HUES48 (cell line): ENCODE results near the gene SLC6A18.

Source experiments
- H3K27ac ChIP-seq: one replicate; pipeline ENCODE4 v1.7.0; 2013; ENCODE audit warnings: low read depth, low read length, inconsistent platforms
- H3K27me3 ChIP-seq: 2 replicates; pipeline ENCODE4 v1.6.1; 2013; ENCODE audit warnings: mild to moderate bottlenecking, low read length; ENCODE audit not compliant: control insufficient read depth, insufficient read depth
- H3K36me3 ChIP-seq: 2 replicates; pipeline ENCODE4 v1.6.1; 2013; ENCODE audit warnings: low read length; ENCODE audit not compliant: control insufficient read depth, insufficient read depth
- H3K4me1 ChIP-seq: 2 replicates; pipeline ENCODE4 v1.6.1; 2013; ENCODE audit warnings: mild to moderate bottlenecking, low read length; ENCODE audit not compliant: control insufficient read depth, insufficient read depth
- H3K4me3 ChIP-seq: 2 replicates; pipeline ENCODE4 v1.5.1; 2013; ENCODE audit warnings: mild to moderate bottlenecking, low read depth, low read length
- H3K9ac ChIP-seq: 2 replicates; pipeline ENCODE4 v1.6.1; 2013; ENCODE audit warnings: mild to moderate bottlenecking, low read depth, low read length, moderate library complexity
- H3K9me3 ChIP-seq: 2 replicates; pipeline ENCODE4 v1.6.1; 2013; ENCODE audit warnings: low read length; ENCODE audit not compliant: control insufficient read depth, insufficient read depth

Gene SLC6A18

GRCh38 chr5:1241509-1242080, 16.4 kb downstream of the SLC6A18 start:
- no peaks in the 10 kb centered on the region for H3K36me3 ChIP-seq
- H3K27me3 ChIP-seq, result no peaks in the 10 kb centered on the region
- no peak overlapping the region for H3K4me3 ChIP-seq
- no peak overlapping the region for H3K9ac ChIP-seq
- H3K27ac ChIP-seq, result no peak overlapping the region
- H3K9me3 ChIP-seq, result no peaks in the 10 kb centered on the region
- H3K4me1 ChIP-seq, result no peaks in the 10 kb centered on the region; the same call in 1 of the 2 replicates

GRCh38 chr5:1242733-1243486, 17.7 kb downstream of the SLC6A18 start:
- no peak overlapping the region for H3K9ac ChIP-seq
- no peak overlapping the region for H3K4me3 ChIP-seq
- no peak overlapping the region for H3K27ac ChIP-seq
- no peaks in the 10 kb centered on the region; the same call in 1 of the 2 replicates for H3K4me1 ChIP-seq
- no peaks in the 10 kb centered on the region for H3K27me3 ChIP-seq
- H3K36me3 ChIP-seq, result no peaks in the 10 kb centered on the region
- H3K9me3 ChIP-seq, result no peaks in the 10 kb centered on the region

GRCh38 chr5:1243487-1244130, 18.4 kb downstream of the SLC6A18 start:
- H3K27ac ChIP-seq, result no peak overlapping the region
- H3K9ac ChIP-seq, result no peak overlapping the region
- no peaks in the 10 kb centered on the region for H3K36me3 ChIP-seq
- H3K4me3 ChIP-seq, result no peak overlapping the region
- no peaks in the 10 kb centered on the region; the same call in 1 of the 2 replicates for H3K4me1 ChIP-seq
- no peaks in the 10 kb centered on the region for H3K27me3 ChIP-seq
- H3K9me3 ChIP-seq, result no peaks in the 10 kb centered on the region

GRCh38 chr5:1244255-1244654, 19.1 kb downstream of the SLC6A18 start:
- H3K4me3 ChIP-seq, result no peak overlapping the region
- H3K9ac ChIP-seq, result no peak overlapping the region
- H3K27ac ChIP-seq, result no peak overlapping the region
- no peaks in the 10 kb centered on the region for H3K9me3 ChIP-seq
- no peaks in the 10 kb centered on the region for H3K36me3 ChIP-seq
- H3K4me1 ChIP-seq, result no peaks in the 10 kb centered on the region; the same call in 1 of the 2 replicates
- no peaks in the 10 kb centered on the region for H3K27me3 ChIP-seq

- H3K27ac ChIP-seq, result no peak overlapping the region
- no peaks in the 10 kb centered on the region; the same call in 1 of the 2 replicates for H3K4me1 ChIP-seq
- H3K4me3 ChIP-seq, result no peak overlapping the region
- no peaks in the 10 kb centered on the region for H3K27me3 ChIP-seq
- no peak overlapping the region for H3K9ac ChIP-seq
- no peaks in the 10 kb centered on the region for H3K9me3 ChIP-seq
- no peaks in the 10 kb centered on the region for H3K36me3 ChIP-seq
These were observed 19.8 kb downstream of the SLC6A18 start for GRCh38 chr5:1244976-1245375.

GRCh38 chr5:1245905-1246576, 20.9 kb downstream of the SLC6A18 start:
- H3K4me3 ChIP-seq, result no peak overlapping the region
- no peaks in the 10 kb centered on the region for H3K36me3 ChIP-seq
- H3K27me3 ChIP-seq, result no peaks in the 10 kb centered on the region
- no peaks in the 10 kb centered on the region for H3K9me3 ChIP-seq
- H3K27ac ChIP-seq, result no peak overlapping the region
- H3K9ac ChIP-seq, result no peak overlapping the region
- H3K4me1 ChIP-seq, result no peaks in the 10 kb centered on the region; the same call in 1 of the 2 replicates

GRCh38 chr5:1246711-1247431, 21.7 kb downstream of the SLC6A18 start:
- H3K27me3 ChIP-seq, result no peaks in the 10 kb centered on the region
- H3K4me3 ChIP-seq, result no peak overlapping the region

GRCh38 chr5:1247811-1248210, 22.6 kb downstream of the SLC6A18 start:
- no peaks in the 10 kb centered on the region for H3K27me3 ChIP-seq
- H3K4me1 ChIP-seq, result no peaks in the 10 kb centered on the region; the same call in 1 of the 2 replicates
- H3K36me3 ChIP-seq, result no peaks in the 10 kb centered on the region
- H3K9ac ChIP-seq, result no peak overlapping the region
- no peak overlapping the region for H3K4me3 ChIP-seq
- no peaks in the 10 kb centered on the region for H3K9me3 ChIP-seq
- H3K27ac ChIP-seq, result no peak overlapping the region

More at GRCh38 chr5:1246711-1247431, 21.7 kb downstream of the SLC6A18 start:
- no peak overlapping the region for H3K27ac ChIP-seq
- no peaks in the 10 kb centered on the region for H3K9me3 ChIP-seq
- H3K4me1 ChIP-seq, result no peaks in the 10 kb centered on the region; the same call in 1 of the 2 replicates
- no peak overlapping the region for H3K9ac ChIP-seq
- no peaks in the 10 kb centered on the region for H3K36me3 ChIP-seq

- Histone ChIP-seq H3K4me1 (no peaks in the 10 kb centered on the region), H3K27me3 (no peaks in the 10 kb centered on the region), H3K4me3 (no peak overlapping the region), H3K36me3 (no peaks in the 10 kb centered on the region), H3K27ac (no peak overlapping the region), H3K9me3 (no peaks in the 10 kb centered on the region), H3K9ac (no peak overlapping the region)
These were observed 24.4 kb downstream of the SLC6A18 start for GRCh38 chr5:1249366-1250280.
